GM19238 (cell line): ENCODE measurements around the gene PCDH10.

Experiments
- DNase-seq: peaks from one replicate; pipeline ENCODE4 v3.0.0; 2011; ENCODE audit warnings: low spot score; ENCODE audit not compliant: insufficient read length

PCDH10 gene

GRCh38 chr4:133149364-133149695 lies 236 bp downstream of the PCDH10 start:
- no peak for DNase-seq

- DNase-seq = no peak
Observed at GRCh38 chr4:133149932-133150471, 908 bp downstream of the PCDH10 start.

- DNase-seq = no peak
Observed at GRCh38 chr4:133150486-133151340, 1.6 kb downstream of the PCDH10 start.

GRCh38 chr4:133151341-133151690 lies 2.2 kb downstream of the PCDH10 start:
- DNase-seq = no peak

- DNase-seq = no peak
Observed at GRCh38 chr4:133151691-133152329, 2.7 kb downstream of the PCDH10 start.

- DNase-seq = no peak
Observed at GRCh38 chr4:133152330-133152821, 3.3 kb downstream of the PCDH10 start.

GRCh38 chr4:133152831-133153481 lies 3.9 kb downstream of the PCDH10 start:
- no peak for DNase-seq

- DNase-seq = no peak
Observed at GRCh38 chr4:133154725-133155124, 5.6 kb downstream of the PCDH10 start.

- no peak for DNase-seq
Observed at GRCh38 chr4:133156096-133156495, 7.0 kb downstream of the PCDH10 start.

GRCh38 chr4:133156556-133156955 lies 7.5 kb downstream of the PCDH10 start:
- no peak for DNase-seq

GRCh38 chr4:133157460-133158160 lies 8.5 kb downstream of the PCDH10 start:
- DNase-seq = no peak

- DNase-seq = no peak
Observed at GRCh38 chr4:133160853-133161252, 11.8 kb downstream of the PCDH10 start.

GRCh38 chr4:133161570-133162295 lies 12.6 kb downstream of the PCDH10 start:
- no peak for DNase-seq

- DNase-seq = no peak
Observed at GRCh38 chr4:133162941-133163340, 13.8 kb downstream of the PCDH10 start.

GRCh38 chr4:133178956-133179355 lies 29.9 kb downstream of the PCDH10 start:
- no peak for DNase-seq

GRCh38 chr4:133186210-133186609 lies 37.1 kb downstream of the PCDH10 start:
- no peak for DNase-seq

GRCh38 chr4:133186845-133187244 lies 37.8 kb downstream of the PCDH10 start:
- no peak for DNase-seq

- DNase-seq = no peak
Observed at GRCh38 chr4:133188433-133189146, 39.5 kb downstream of the PCDH10 start.

GRCh38 chr4:133189147-133189517 lies 40.0 kb downstream of the PCDH10 start:
- no peak for DNase-seq

GRCh38 chr4:133190098-133190497 lies 41.0 kb downstream of the PCDH10 start:
- no peak for DNase-seq
